KOPT-K1 (cell line): ENCODE results near the gene NPR3.

ENCODE experiments used
- H3K27ac ChIP-seq: fragments of 200-600 bp; sonication (generic); 2 replicates; pipeline ENCODE4 v1.5.1; 2016; ENCODE audit warnings: antibody characterized with exemption, mild to moderate bottlenecking, low read depth, low read length; ENCODE audit not compliant: poor library complexity, severe bottlenecking
- H3K36me3 ChIP-seq: fragments of 200-600 bp; sonication (generic); 2 replicates; pipeline ENCODE4 v1.5.1; 2017; ENCODE audit warnings: antibody characterized with exemption, mild to moderate bottlenecking, low read length, moderate library complexity; ENCODE audit not compliant: insufficient read depth
- H3K9me3 ChIP-seq: fragments of 200-600 bp; sonication (generic); 2 replicates; pipeline ENCODE4 v1.5.1; 2017; ENCODE audit warnings: antibody characterized with exemption, low read length, mild to moderate bottlenecking; ENCODE audit not compliant: insufficient read depth, poor library complexity, severe bottlenecking

The NPR3 gene

GRCh38 chr5:32726086-32726557 is 15.0 kb downstream of the NPR3 start:
- no peaks in the 10 kb centered on the region for H3K36me3 ChIP-seq

GRCh38 chr5:32729651-32730050 is 18.5 kb downstream of the NPR3 start:
- H3K36me3 ChIP-seq, result no peaks in the 10 kb centered on the region
- no peaks in the 10 kb centered on the region for H3K9me3 ChIP-seq
- no peak overlapping the region for H3K27ac ChIP-seq

More at GRCh38 chr5:32726086-32726557, 15.0 kb downstream of the NPR3 start:
- no peak overlapping the region for H3K27ac ChIP-seq
- H3K9me3 ChIP-seq, result no peaks in the 10 kb centered on the region

- Histone ChIP-seq H3K9me3 (no peaks in the 10 kb centered on the region), H3K36me3 (no peaks in the 10 kb centered on the region), H3K27ac (no peak overlapping the region)
Observed at GRCh38 chr5:32733590-32734340, 22.6 kb downstream of the NPR3 start.

- Histone ChIP-seq H3K9me3 (no peaks in the 10 kb centered on the region), H3K27ac (no peak overlapping the region), H3K36me3 (no peaks in the 10 kb centered on the region)
Observed at GRCh38 chr5:32734827-32735378, 23.8 kb downstream of the NPR3 start.

- H3K9me3 ChIP-seq, result no peaks in the 10 kb centered on the region
- no peaks in the 10 kb centered on the region for H3K36me3 ChIP-seq
- no peak overlapping the region for H3K27ac ChIP-seq
Observed at GRCh38 chr5:32735512-32735911, 24.4 kb downstream of the NPR3 start.

GRCh38 chr5:32736842-32737241 is 25.7 kb downstream of the NPR3 start:
- Histone ChIP-seq H3K36me3 (no peaks in the 10 kb centered on the region), H3K27ac (no peak overlapping the region), H3K9me3 (no peaks in the 10 kb centered on the region)

- no peak overlapping the region for H3K27ac ChIP-seq
- H3K36me3 ChIP-seq, result no peaks in the 10 kb centered on the region
- no peaks in the 10 kb centered on the region for H3K9me3 ChIP-seq
Observed at GRCh38 chr5:32740651-32741050, 29.5 kb downstream of the NPR3 start.

- peaks cover 9% of the 10 kb centered on the region for H3K9me3 ChIP-seq
- H3K36me3 ChIP-seq, result no peaks in the 10 kb centered on the region
- no peak overlapping the region for H3K27ac ChIP-seq
Observed at GRCh38 chr5:32745317-32745716, 34.2 kb downstream of the NPR3 start.

GRCh38 chr5:32752411-32752810 is 41.3 kb downstream of the NPR3 start:
- H3K27ac ChIP-seq, result no peak overlapping the region
- peaks cover 9% of the 10 kb centered on the region for H3K9me3 ChIP-seq
- no peaks in the 10 kb centered on the region for H3K36me3 ChIP-seq

- Histone ChIP-seq H3K27ac (no peak overlapping the region), H3K9me3 (peaks cover 6% of the 10 kb centered on the region), H3K36me3 (no peaks in the 10 kb centered on the region)
Observed at GRCh38 chr5:32753051-32753450, 41.9 kb downstream of the NPR3 start.

GRCh38 chr5:32753765-32754164 is 42.6 kb downstream of the NPR3 start:
- no peaks in the 10 kb centered on the region for H3K36me3 ChIP-seq
- H3K27ac ChIP-seq, result no peak overlapping the region

GRCh38 chr5:32754284-32754683 is 43.2 kb downstream of the NPR3 start:
- Histone ChIP-seq H3K36me3 (no peaks in the 10 kb centered on the region), H3K27ac (no peak overlapping the region)

More at GRCh38 chr5:32753765-32754164, 42.6 kb downstream of the NPR3 start:
- H3K9me3 ChIP-seq, result no peaks in the 10 kb centered on the region

GRCh38 chr5:32760091-32760509 is 49.0 kb downstream of the NPR3 start:
- Histone ChIP-seq H3K36me3 (no peaks in the 10 kb centered on the region), H3K9me3 (no peaks in the 10 kb centered on the region), H3K27ac (no peak overlapping the region)

More at GRCh38 chr5:32754284-32754683, 43.2 kb downstream of the NPR3 start:
- no peaks in the 10 kb centered on the region for H3K9me3 ChIP-seq

- Histone ChIP-seq H3K36me3 (no peaks in the 10 kb centered on the region), H3K27ac (no peak overlapping the region), H3K9me3 (no peaks in the 10 kb centered on the region)
Observed at GRCh38 chr5:32765266-32765665, 54.1 kb downstream of the NPR3 start.

GRCh38 chr5:32767948-32768467 is 56.9 kb downstream of the NPR3 start:
- Histone ChIP-seq H3K9me3 (no peaks in the 10 kb centered on the region), H3K36me3 (no peaks in the 10 kb centered on the region), H3K27ac (no peak overlapping the region)
